ENCODE measurements around the gene IPO13.

The IPO13 gene

GRCh38 chr1:43974443-43975248 is 27.9 kb downstream of the IPO13 start, which contains the start of gene ATP6V0B:
Gene ATP6V0B (plus strand): TSS chr1:43974960. CDS start chr1:43975041, 81 bp downstream.
- peak; percentile 90 for DNase-seq

DNA sequence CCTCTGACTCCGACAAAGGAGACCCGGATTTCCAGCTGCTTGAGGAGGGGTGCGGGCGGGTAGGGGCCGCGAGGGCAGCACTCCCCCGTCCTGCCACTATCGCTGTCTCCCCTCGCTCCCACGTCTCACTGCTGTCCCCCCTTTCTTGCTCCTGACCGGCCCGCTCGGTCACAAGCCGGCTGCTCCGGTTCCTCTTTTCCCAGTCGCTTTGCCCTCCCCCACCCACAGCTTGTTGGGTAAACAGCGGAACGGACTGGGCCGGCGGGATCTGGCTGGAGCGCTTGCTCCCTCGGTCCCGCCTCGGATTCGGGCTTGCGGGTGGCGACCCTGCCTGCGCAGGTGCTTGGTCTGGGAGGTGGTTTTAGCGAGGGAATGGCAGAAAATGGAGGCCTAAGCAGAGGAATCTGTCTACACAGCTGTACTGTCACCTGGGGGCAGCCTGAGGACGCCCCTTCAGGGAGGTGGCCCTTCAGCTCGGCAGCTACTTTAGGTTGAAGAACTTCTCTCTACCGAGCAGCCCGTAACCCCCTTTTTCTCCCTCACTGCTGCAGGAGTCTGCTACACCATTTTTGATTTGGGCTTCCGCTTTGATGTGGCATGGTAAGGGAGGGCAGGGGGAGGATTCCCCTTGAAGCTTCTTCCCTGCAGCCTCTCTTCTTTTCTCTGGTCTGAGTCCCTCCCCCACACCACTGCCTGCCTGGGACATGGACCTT is 28.7 kb downstream of the IPO13 start:
- DNase-seq: peak; percentile 60

- no peak for DNase-seq
Observed at GRCh38 chr1:43976045-43976444, 29.3 kb downstream of the IPO13 start.

GRCh38 chr1:43976890-43977289 is 30.1 kb downstream of the IPO13 start:
- DNase-seq: no peak

DNA sequence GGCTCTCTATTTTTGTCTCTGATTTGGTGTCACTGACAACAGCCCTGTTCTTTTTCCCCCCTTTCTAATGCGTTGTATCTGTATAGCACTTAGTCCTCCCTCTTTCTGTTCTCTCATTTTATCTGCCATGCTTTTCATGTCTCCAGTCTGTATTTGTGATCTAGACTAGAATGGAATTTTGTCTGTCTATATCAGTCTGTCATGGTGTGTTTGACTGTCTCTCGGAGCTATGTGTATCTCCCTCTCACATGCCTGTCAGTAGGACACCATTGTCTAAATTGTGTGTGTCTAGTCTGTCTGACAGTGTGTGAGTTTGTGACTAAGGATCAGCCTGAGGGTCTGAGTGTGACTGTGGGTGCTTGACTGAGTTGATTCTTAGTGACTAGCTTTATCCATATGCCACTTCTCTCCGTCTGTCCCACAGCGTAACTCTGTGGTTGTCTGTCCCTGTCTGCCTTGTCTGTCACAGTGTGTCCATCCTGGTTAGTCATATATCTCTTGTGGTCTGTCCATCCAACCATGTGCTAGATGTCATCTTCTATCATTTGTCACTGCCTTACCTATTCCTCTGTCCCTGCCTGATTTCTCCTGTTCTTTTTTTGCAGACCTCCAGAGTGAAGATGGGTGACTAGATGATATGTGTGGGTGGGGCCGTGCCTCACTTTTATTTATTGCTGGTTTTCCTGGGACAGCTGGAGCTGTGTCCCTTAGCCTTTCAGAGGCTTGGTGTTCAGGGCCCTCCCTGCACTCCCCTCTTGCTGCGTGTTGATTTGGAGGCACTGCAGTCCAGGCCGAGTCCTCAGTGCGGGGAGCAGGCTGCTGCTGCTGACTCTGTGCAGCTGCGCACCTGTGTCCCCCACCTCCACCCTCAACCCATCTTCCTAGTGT is 30.9 kb downstream of the IPO13 start:
- no peak for DNase-seq

DNA sequence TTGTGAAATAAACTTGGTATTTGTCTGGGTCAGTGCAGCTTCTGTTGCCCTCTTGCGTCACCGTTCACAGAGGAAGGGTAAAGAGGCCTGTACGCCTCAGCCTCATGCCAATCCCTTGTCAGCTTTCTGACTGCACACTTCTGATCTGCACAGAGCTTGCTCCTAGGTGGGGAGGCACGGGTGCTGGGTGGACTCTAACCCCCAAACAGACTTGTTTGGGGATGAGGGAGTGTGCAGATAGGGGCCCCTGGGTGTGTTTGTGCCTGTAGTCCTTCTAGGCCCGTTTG is 31.5 kb downstream of the IPO13 start:
- no peak for DNase-seq

GRCh38 chr1:43978551-43979260 is 32.0 kb downstream of the IPO13 start, which contains the start of gene B4GALT2:
Gene B4GALT2 (plus strand): TSS chr1:43979210. CDS start chr1:43981161, 1,951 bp downstream.
- no peak for DNase-seq

DNA sequence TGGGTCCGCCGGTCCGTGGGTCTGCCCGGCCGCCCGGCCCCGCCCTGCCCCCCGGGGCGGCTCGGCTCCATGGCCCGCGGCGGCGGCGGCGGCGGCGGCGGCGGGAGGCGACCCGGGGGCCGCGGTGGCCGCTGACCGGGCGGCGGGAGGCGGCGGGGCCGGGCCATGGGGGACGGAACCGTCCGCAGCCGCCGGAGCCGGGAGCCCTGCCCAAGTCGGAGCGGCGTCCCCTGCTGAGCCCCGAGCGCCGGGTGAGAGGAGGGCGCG is 32.4 kb downstream of the IPO13 start:
- DNase-seq: no peak

GRCh38 chr1:43979528-43980254 is 32.9 kb downstream of the IPO13 start:
- DNase-seq: no peak

DNA sequence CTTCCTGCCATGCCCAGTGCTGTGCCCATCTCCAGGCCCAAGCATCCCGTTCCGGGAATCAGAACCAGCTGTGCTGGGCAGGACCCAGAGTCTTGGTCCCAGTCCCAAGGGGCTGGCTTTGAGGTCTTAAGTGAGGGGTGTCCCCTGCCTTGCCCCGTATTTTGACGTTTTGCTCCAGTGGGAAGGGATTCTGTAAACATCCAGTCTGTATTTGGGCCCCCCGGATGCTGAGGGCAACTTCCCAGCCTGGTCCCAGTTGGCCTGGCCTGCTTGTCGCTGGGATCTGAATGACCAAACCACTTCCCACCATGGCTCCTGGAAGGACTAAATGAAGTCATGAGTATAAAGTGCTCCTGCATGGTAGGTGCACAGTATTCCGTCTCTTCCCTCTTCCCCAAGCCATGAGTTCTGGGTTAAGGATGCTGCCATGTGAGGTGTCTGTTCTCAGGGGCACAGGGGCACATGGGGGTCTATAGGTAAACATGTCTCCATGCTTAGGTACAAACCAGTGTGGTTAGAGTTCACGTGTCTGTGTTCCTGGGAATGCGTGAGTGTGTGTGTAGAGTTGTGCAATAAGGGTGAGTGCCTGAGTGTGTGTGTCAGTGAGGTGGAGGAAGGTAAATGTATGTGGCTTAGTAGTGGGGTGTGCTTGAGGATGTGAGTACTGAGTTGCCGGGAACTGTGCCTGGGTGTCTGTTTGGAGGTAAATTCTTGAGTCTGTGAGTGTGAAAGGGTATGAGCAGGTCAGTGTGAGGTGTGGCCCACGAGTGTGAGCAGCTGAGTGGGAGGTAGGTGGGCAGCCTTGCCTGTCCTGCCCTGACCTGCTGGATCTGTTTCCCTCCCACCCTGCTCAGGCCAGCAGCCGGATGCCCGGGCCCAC is 33.7 kb downstream of the IPO13 start:
- no peak for DNase-seq

DNA sequence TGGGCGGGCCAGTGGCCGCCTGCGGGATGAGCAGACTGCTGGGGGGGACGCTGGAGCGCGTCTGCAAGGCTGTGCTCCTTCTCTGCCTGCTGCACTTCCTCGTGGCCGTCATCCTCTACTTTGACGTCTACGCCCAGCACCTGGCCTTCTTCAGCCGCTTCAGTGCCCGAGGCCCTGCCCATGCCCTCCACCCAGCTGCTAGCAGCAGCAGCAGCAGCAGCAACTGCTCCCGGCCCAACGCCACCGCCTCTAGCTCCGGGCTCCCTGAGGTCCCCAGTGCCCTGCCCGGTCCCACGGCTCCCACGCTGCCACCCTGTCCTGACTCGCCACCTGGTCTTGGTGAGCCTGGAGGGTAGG is 34.4 kb downstream of the IPO13 start:
- no peak for DNase-seq

GRCh38 chr1:43981636-43982035 is 34.9 kb downstream of the IPO13 start:
- DNase-seq: no peak

- DNase-seq: no peak
Observed at GRCh38 chr1:43982241-43982640, 35.5 kb downstream of the IPO13 start.

DNA sequence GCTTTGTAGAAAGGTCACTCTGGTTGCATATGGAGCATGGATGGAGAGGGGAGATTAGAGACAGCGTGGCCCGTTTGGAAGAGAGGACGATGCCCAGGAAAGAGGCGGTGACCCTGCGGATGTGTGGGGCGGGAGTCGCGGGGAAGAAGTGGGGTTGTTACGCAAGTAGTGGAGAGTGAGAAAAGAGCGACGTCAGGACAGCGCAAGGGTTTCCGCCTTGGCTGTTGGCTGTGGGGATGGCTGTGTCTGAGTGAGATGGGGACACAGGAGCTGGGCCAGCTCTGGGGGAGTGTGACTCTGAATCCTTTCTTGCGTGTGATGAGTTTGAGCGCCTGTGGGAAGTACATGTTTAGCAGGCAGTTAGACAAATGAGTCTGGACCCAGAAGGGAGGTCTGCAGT is 36.1 kb downstream of the IPO13 start:
- peak; percentile 28 for DNase-seq

DNA sequence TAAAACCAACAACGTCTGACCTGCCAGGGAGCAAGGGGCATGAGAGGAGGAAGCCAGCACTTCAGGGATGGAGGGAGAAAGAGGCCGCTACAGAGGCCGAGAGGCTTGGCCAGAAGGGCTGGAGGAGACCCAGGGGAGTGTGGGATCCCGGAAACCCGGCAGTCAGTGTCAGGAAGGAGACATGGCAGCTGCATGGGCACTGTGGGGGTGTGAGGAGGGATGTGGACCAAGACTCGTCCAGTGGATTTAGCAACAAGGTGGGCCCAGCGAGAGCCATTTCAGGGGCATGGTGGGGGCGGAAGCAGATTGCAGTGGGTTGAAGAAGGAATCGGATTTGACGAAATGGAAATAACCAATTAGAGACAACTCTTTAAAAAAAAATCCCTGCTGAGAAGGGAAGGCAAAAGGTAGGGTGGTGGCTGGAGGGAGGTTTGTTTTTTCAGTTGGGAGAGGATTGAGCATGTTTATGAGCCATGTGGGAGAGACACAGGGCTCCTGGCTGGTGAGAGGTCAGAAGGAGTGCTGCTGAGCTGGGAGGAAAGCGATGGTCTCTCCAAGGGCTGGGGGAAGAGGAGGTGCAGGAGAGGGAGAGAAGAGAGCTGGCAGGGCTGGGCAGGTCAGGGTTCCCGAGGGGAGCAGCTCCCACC is 36.6 kb downstream of the IPO13 start:
- no peak for DNase-seq

- no peak for DNase-seq
Observed at GRCh38 chr1:43984855-43985254, 38.1 kb downstream of the IPO13 start.

DNA sequence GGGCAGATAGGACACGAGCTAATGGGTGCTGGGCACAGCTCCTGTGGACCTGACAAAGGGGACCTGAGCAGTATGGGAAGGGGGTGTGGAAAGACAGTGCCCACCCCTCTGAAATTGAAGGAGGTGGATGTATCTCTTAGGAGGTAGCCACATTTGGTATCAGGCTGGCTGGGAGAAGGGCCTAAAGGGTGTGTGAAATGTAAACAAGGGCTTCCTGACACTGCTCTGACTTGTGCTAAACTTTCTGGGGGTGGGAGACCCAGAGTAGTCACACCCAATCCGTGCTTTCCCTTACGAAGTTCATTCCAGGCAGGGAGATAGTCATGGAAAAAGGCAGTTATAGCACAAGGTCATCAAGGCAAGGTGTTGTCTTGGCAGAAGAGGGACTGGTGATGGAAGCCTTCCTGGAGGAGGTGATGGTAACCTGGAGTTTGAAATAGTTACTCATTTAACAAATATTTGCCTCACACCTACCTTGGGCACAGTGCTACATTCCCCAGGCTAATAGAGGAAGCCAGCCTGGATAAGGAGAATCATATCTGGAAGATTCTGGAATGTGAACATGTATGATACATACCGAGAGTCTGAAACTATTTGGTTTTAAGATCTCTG is 39.3 kb downstream of the IPO13 start:
- no peak for DNase-seq

GRCh38 chr1:43986712-43987111 is 40.0 kb downstream of the IPO13 start:
- DNase-seq: no peak

- no peak for DNase-seq
Observed at GRCh38 chr1:43987159-43987902, 40.6 kb downstream of the IPO13 start.

All from CD4-positive, alpha-beta T cell treated with Interleukin-15 for 1 hour (primary cell).